Liver (tissue), 9 donors: ENCODE data around the gene CDH13. TPM values are rescaled to one million over a fixed set of nuclear protein-coding genes. Genes with fewer than 3 reads are reported as not detected.

Experiments
- DNase-seq: peaks from one replicate; pipeline ENCODE4 v3.0.0-alpha.2; 2017; ENCODE audit warnings: low spot score
- H3K27ac ChIP-seq, 2 donors: one replicate each; pipeline ENCODE4 v1.7.0; 2013; ENCODE audit warnings: inconsistent platforms in 2 of 2, low read length in 2 of 2, control low read depth in 1 of 2, low read depth in 1 of 2, mild to moderate bottlenecking in 1 of 2
- H3K27me3 ChIP-seq, 4 donors: one replicate each; pipeline versions ENCODE4 v1.6.1 to v1.7.0; 2013; ENCODE audit warnings: low read length in 3 of 4, inconsistent platforms in 1 of 4, mild to moderate bottlenecking in 1 of 4, moderate library complexity in 1 of 4; ENCODE audit not compliant: control insufficient read depth in 4 of 4, insufficient read depth in 4 of 4
- H3K36me3 ChIP-seq, 4 donors: one replicate each; pipeline versions ENCODE4 v1.6.1 to v1.7.0; 2013; ENCODE audit warnings: low read length in 3 of 4, mild to moderate bottlenecking in 3 of 4, low read depth in 1 of 4, moderate library complexity in 1 of 4; ENCODE audit not compliant: control insufficient read depth in 4 of 4, insufficient read depth in 3 of 4
- H3K4me1 ChIP-seq, 4 donors: one replicate each; pipeline versions ENCODE4 v1.6.1 to v1.7.0; 2013; ENCODE audit warnings: low read length in 3 of 4, mild to moderate bottlenecking in 3 of 4, moderate library complexity in 1 of 4; ENCODE audit not compliant: control insufficient read depth in 4 of 4, insufficient read depth in 4 of 4
- H3K4me3 ChIP-seq, 3 donors: one replicate each; pipeline versions ENCODE4 v1.6.1 to v1.7.0; 2013; ENCODE audit warnings: low read length in 3 of 3, control low read depth in 1 of 3, low read depth in 1 of 3, mild to moderate bottlenecking in 1 of 3
- H3K9ac ChIP-seq, 2 donors: one replicate each; pipeline ENCODE4 v1.7.0; 2013; ENCODE audit warnings: low read length in 2 of 2, mild to moderate bottlenecking in 2 of 2, moderate library complexity in 2 of 2, control low read depth in 1 of 2, low read depth in 1 of 2
- H3K9me3 ChIP-seq, 4 donors: one replicate each; pipeline versions ENCODE4 v1.6.1 to v1.7.0; 2013; ENCODE audit warnings: low read length in 3 of 4; ENCODE audit not compliant: control insufficient read depth in 4 of 4
- EGR1 ChIP-seq, 2 donors: IDR thresholded peaks; 2 replicates each; pipeline ENCODE4 v1.6.1; 2016 to 2018; ENCODE audit warnings: antibody characterized with exemption in 2 of 2, low read depth in 2 of 2
- FOXA1 ChIP-seq: IDR thresholded peaks from 2 replicates; pipeline ENCODE4 v1.6.1; 2016; ENCODE audit warnings: antibody characterized with exemption
- FOXA2 ChIP-seq: IDR thresholded peaks from 2 replicates; pipeline ENCODE4 v1.6.1; 2016; ENCODE audit warnings: antibody characterized with exemption
- GABPA ChIP-seq, 2 donors: IDR thresholded peaks in 1 of 2; conservative IDR thresholded peaks in 1 of 2; 2 replicates each; pipeline ENCODE4 v1.6.1; 2016; ENCODE audit warnings: antibody characterized with exemption in 2 of 2, mild to moderate bottlenecking in 1 of 2, moderate library complexity in 1 of 2
- HNF4A ChIP-seq, 2 donors: conservative IDR thresholded peaks; 2 replicates each; pipeline ENCODE4 v1.6.1; 2016; ENCODE audit warnings: antibody characterized with exemption in 2 of 2, mild to moderate bottlenecking in 2 of 2
- HNF4G ChIP-seq: IDR thresholded peaks from 2 replicates; pipeline ENCODE4 v1.6.1; 2016; ENCODE audit warnings: antibody characterized with exemption
- JUND ChIP-seq, 2 donors: IDR thresholded peaks; 2 replicates each; pipeline ENCODE4 v1.6.1; 2016; ENCODE audit warnings: antibody characterized with exemption in 2 of 2
- NR2F2 ChIP-seq: IDR thresholded peaks from 2 replicates; pipeline ENCODE4 v1.6.1; 2016; ENCODE audit warnings: antibody characterized with exemption
- RAD21 ChIP-seq, 2 donors: IDR thresholded peaks; 2 replicates each; pipeline ENCODE4 v1.6.1; 2016; ENCODE audit warnings: antibody characterized with exemption in 2 of 2, mild to moderate bottlenecking in 2 of 2
- RXRA ChIP-seq, 2 donors: IDR thresholded peaks; 2 replicates each; pipeline ENCODE4 v1.6.1; 2017 to 2018; ENCODE audit warnings: antibody characterized with exemption in 2 of 2, mild to moderate bottlenecking in 1 of 2
- SP1 ChIP-seq: IDR thresholded peaks from 2 replicates; pipeline ENCODE4 v1.6.1; 2018; ENCODE audit warnings: antibody characterized with exemption, mild to moderate bottlenecking
- TAF1 ChIP-seq: conservative IDR thresholded peaks from 2 replicates; pipeline ENCODE4 v1.6.1; 2016; ENCODE audit warnings: antibody characterized with exemption, mild to moderate bottlenecking
- YY1 ChIP-seq: IDR thresholded peaks from 2 replicates; pipeline ENCODE4 v1.6.1; 2016; ENCODE audit warnings: antibody characterized with exemption, mild to moderate bottlenecking
- WGBS: extraction: QIAGEN DNeasy Blood & Tissue Kit; methylation state at CpG from one replicate; pipeline ENCODE4 v1.1.7; 2013; 5-methylcytosine and 5-hydroxymethylcytosine counted together
- polyA plus RNA-seq, 2 donors: library from polyadenylated mRNA; stranded (reverse) in 1 of 2; unstranded in 1 of 2; fragments of 200-250 nt in 1 of 2; fragments of >200 nt in 1 of 2; fragmentation: Nextera tagmentation in 1 of 2; extraction: Ambion mirVana in 1 of 2; gene quantifications; one replicate each; pipeline versions ENCODE4 v1.2.1 to v1.2.3, GENCODE V29; 2013 to 2015
- total RNA-seq, 2 donors: library from RNA; depleted of rRNA; stranded (reverse); fragments of >200 nt; gene quantifications; one replicate each; pipeline ENCODE4 v1.2.3, GENCODE V29; 2014
- TF ChIP-seq, protein P1 (sequence below): IDR thresholded peaks from 2 replicates; pipeline ENCODE4 v1.6.1; 2016; ENCODE audit warnings: antibody characterized with exemption, mild to moderate bottlenecking
- TF ChIP-seq, protein P2 (sequence below): IDR thresholded peaks from 2 replicates; pipeline ENCODE4 v1.6.1; 2016; ENCODE audit warnings: antibody characterized with exemption
- TF ChIP-seq, protein P3 (sequence below): IDR thresholded peaks from 2 replicates; pipeline ENCODE4 v1.6.1; 2016; ENCODE audit warnings: antibody characterized with exemption
- TF ChIP-seq, protein P4 (sequence below): IDR thresholded peaks from 2 replicates; pipeline ENCODE4 v1.6.1; 2016; ENCODE audit warnings: antibody characterized with exemption
- TF ChIP-seq, protein P5 (sequence below): fragments of 150-350 bp; IDR thresholded peaks from 2 replicates; pipeline ENCODE4 v1.5.1; 2017; ENCODE audit warnings: improper control_type of control experiment, low read depth, low read length; ENCODE audit not compliant: missing input control
- donor health status: healthy.
- donor health status: healthy.
- donor health status: healthy.
- donor health status: healthy.
- donor health status: healthy.

CDH13 gene
- total and polyA plus RNA-seq, 4 donors, result 0.21 to 1.5 (median 0.58) TPM

DNA sequence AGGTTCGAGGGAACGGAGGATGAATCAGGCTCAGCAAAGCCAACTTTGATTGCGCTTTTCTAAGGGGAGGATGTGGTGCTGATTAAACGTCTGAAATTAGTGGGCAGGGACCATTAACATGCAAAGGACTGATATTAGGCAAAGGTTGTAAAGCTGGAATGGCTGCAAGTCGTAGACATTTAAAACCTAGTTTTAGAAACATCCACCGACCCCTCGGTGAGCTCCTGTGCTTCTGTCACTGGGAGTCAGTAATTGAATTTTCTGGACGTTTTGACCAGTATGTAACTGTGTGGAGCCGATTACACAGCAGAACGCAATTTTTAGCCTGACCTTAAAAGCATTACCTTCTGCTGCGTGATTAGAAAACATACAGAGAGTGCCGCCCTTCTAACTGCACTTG lies 960.4 kb downstream of the CDH13 start:
- 67% methylated on average over 12 of the region's 12 CpGs for WGBS
- no peaks in the 10 kb centered on the region for H3K4me1 ChIP-seq
- H3K4me3 ChIP-seq, result no peak overlapping the region
- H3K27me3 ChIP-seq, result no peaks in the 10 kb centered on the region
- no peak for DNase-seq
- H3K27ac ChIP-seq, result no peak overlapping the region
- no peaks in the 10 kb centered on the region for H3K36me3 ChIP-seq
- no peak overlapping the region for H3K9ac ChIP-seq
- TF ChIP-seq TAF1 (no peak), EGR1 (IDR thresholded peaks at IDR 0.05; ENCODE audit: low read depth in 2 of 2) (no peak), RAD21 (IDR thresholded peaks at IDR 0.05) (no peak), FOXA2 (no peak), HNF4G (no peak), SP1 (no peak), FOXA1 (no peak), RXRA (IDR thresholded peaks at IDR 0.05) (no peak), HNF4A (conservative IDR thresholded peaks at IDR 0.05) (no peak), YY1 (no peak)
- TF ChIP-seq, protein P1, sequence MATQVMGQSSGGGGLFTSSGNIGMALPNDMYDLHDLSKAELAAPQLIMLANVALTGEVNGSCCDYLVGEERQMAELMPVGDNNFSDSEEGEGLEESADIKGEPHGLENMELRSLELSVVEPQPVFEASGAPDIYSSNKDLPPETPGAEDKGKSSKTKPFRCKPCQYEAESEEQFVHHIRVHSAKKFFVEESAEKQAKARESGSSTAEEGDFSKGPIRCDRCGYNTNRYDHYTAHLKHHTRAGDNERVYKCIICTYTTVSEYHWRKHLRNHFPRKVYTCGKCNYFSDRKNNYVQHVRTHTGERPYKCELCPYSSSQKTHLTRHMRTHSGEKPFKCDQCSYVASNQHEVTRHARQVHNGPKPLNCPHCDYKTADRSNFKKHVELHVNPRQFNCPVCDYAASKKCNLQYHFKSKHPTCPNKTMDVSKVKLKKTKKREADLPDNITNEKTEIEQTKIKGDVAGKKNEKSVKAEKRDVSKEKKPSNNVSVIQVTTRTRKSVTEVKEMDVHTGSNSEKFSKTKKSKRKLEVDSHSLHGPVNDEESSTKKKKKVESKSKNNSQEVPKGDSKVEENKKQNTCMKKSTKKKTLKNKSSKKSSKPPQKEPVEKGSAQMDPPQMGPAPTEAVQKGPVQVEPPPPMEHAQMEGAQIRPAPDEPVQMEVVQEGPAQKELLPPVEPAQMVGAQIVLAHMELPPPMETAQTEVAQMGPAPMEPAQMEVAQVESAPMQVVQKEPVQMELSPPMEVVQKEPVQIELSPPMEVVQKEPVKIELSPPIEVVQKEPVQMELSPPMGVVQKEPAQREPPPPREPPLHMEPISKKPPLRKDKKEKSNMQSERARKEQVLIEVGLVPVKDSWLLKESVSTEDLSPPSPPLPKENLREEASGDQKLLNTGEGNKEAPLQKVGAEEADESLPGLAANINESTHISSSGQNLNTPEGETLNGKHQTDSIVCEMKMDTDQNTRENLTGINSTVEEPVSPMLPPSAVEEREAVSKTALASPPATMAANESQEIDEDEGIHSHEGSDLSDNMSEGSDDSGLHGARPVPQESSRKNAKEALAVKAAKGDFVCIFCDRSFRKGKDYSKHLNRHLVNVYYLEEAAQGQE, result no peak
- TF ChIP-seq, protein P2, sequence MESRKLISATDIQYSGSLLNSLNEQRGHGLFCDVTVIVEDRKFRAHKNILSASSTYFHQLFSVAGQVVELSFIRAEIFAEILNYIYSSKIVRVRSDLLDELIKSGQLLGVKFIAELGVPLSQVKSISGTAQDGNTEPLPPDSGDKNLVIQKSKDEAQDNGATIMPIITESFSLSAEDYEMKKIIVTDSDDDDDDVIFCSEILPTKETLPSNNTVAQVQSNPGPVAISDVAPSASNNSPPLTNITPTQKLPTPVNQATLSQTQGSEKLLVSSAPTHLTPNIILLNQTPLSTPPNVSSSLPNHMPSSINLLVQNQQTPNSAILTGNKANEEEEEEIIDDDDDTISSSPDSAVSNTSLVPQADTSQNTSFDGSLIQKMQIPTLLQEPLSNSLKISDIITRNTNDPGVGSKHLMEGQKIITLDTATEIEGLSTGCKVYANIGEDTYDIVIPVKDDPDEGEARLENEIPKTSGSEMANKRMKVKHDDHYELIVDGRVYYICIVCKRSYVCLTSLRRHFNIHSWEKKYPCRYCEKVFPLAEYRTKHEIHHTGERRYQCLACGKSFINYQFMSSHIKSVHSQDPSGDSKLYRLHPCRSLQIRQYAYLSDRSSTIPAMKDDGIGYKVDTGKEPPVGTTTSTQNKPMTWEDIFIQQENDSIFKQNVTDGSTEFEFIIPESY, result no peak
- TF ChIP-seq, protein P3, sequence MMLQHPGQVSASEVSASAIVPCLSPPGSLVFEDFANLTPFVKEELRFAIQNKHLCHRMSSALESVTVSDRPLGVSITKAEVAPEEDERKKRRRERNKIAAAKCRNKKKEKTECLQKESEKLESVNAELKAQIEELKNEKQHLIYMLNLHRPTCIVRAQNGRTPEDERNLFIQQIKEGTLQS, result no peak
- TF ChIP-seq, protein P4, sequence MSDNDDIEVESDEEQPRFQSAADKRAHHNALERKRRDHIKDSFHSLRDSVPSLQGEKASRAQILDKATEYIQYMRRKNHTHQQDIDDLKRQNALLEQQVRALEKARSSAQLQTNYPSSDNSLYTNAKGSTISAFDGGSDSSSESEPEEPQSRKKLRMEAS, result no peak
- TF ChIP-seq, protein P5, sequence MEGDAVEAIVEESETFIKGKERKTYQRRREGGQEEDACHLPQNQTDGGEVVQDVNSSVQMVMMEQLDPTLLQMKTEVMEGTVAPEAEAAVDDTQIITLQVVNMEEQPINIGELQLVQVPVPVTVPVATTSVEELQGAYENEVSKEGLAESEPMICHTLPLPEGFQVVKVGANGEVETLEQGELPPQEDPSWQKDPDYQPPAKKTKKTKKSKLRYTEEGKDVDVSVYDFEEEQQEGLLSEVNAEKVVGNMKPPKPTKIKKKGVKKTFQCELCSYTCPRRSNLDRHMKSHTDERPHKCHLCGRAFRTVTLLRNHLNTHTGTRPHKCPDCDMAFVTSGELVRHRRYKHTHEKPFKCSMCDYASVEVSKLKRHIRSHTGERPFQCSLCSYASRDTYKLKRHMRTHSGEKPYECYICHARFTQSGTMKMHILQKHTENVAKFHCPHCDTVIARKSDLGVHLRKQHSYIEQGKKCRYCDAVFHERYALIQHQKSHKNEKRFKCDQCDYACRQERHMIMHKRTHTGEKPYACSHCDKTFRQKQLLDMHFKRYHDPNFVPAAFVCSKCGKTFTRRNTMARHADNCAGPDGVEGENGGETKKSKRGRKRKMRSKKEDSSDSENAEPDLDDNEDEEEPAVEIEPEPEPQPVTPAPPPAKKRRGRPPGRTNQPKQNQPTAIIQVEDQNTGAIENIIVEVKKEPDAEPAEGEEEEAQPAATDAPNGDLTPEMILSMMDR, result no peak
- H3K9me3 ChIP-seq, result no peaks in the 10 kb centered on the region

DNA sequence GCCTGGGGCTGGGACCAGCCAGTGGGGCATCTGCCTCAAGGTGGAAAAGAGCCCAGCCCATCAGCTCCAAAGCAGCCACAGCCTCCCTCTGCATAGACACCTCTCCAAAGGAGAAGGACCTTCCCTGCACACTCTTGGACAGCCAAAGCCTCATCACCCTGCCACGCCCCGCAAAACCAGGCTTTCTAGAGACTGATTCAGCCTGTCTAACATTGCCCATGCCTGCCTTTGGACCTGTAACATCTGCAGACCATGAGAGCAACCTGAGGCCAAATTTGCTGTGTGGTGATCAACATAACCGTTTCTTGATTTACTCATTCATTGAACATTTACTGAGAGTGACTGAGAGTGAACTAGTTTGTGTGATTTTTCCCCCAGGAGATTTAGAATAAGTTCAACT lies 961.3 kb downstream of the CDH13 start:
- Histone ChIP-seq H3K9me3 (no peaks in the 10 kb centered on the region), H3K9ac (no peak overlapping the region), H3K4me1 (no peaks in the 10 kb centered on the region), H3K27ac (no peak overlapping the region), H3K4me3 (no peak overlapping the region), H3K36me3 (no peaks in the 10 kb centered on the region), H3K27me3 (no peaks in the 10 kb centered on the region)
- DNase-seq, result no peak
- WGBS, result 83% methylated on average over 3 of the region's 3 CpGs
- TF ChIP-seq EGR1 (IDR thresholded peaks at IDR 0.05; ENCODE audit: low read depth in 2 of 2) (no peak), HNF4G (no peak), GABPA (IDR thresholded peaks at IDR 0.05 in 1 of 2, conservative IDR thresholded peaks at IDR 0.05 in 1 of 2) (no peak), FOXA1 (no peak), NR2F2 (no peak), SP1 (no peak), YY1 (no peak), RAD21 (IDR thresholded peaks at IDR 0.05) (no peak), TAF1 (no peak), FOXA2 (no peak), JUND (IDR thresholded peaks at IDR 0.05) (no peak)
- TF ChIP-seq, protein P3, result no peak
- TF ChIP-seq, protein P2, result no peak
- TF ChIP-seq, protein P5, result no peak
- TF ChIP-seq, protein P4, result no peak
